Measurements from ENCODE around the gene GPR183.

The GPR183 gene

DNA sequence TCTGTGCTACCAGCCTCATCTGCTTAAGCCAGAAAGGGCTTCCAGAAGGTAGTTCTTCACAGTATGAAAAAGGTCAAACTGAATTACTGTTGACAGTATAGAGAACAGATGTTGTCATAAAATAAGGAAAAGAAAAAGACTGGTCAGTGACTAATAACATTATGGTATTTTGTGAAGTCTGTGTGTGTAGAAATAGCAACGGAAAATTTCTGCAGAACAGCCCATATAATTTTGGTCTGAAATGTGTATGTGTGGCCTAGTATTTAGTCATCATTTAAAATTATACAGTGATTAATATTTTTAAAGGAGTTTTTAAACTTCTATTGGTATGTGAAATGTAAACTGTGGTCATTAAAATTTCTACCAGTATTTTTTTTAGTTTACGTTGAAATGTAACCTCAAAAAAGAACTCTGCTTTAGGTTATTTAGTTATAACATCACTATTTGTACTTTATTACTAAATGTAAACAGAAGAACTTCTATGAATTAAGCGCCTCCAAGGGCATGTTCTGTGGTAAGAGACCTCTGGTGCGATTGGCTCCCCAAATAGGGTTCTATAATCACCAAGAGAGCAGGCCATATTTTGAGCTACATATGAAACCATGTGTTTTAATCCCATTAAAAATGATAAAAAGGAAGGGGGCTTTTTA, 3.3 kb upstream of the GPR183 start:
- ATAC-seq (peak; percentile 13), DNase-seq (no peak)
- Mint-ChIP-seq H3K27me3 (no peaks in the 10 kb centered on the region), H3K27ac (peak overlapping the region in 1 of 2 donors; percentile 82), H3K4me1 (peaks cover 94% of the 10 kb centered on the region), H3K9me3 (no peaks in the 10 kb centered on the region), H3K4me3 (peak overlapping the region in 1 of 2 donors; percentile 27)

DNA sequence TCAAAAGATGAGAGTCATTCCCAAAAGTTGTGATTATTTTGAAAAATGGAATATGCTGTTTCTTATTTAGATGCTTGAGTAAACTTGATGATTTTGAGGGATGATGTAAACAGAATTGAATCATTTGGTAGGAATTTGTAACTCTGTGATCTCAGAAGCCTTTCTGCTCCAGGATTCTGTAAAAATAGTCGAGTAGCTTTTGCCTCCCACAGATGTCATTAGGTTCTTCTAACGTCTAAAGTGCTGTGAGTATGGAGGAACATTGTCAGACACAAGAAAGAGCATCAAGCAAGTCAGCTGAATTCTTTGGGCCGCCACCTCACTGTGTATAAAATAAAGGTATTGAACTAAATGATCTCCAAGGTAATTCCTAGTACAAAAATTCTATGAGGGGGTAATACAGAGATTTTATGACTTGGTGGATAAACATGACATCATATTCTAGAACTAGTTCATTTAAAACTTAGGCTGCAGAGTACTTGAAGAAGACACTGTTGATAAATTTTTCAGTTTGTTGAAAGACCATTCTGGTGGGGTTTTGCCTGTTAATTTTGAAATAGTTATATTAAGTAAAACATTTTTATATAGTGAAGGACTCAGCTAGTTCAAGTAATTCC, 1.4 kb upstream of the GPR183 start:
- H3K27ac Mint-ChIP-seq = peak overlapping the region; percentile 72 to 91
- H3K4me1 Mint-ChIP-seq = peaks cover 96% of the 10 kb centered on the region
- H3K9me3 Mint-ChIP-seq = no peaks in the 10 kb centered on the region
- ATAC-seq (no peak), DNase-seq (no peak)
- no peaks in the 10 kb centered on the region for H3K27me3 Mint-ChIP-seq
- peak overlapping the region in 1 of 2 donors; percentile 83 for H3K4me3 Mint-ChIP-seq

DNA sequence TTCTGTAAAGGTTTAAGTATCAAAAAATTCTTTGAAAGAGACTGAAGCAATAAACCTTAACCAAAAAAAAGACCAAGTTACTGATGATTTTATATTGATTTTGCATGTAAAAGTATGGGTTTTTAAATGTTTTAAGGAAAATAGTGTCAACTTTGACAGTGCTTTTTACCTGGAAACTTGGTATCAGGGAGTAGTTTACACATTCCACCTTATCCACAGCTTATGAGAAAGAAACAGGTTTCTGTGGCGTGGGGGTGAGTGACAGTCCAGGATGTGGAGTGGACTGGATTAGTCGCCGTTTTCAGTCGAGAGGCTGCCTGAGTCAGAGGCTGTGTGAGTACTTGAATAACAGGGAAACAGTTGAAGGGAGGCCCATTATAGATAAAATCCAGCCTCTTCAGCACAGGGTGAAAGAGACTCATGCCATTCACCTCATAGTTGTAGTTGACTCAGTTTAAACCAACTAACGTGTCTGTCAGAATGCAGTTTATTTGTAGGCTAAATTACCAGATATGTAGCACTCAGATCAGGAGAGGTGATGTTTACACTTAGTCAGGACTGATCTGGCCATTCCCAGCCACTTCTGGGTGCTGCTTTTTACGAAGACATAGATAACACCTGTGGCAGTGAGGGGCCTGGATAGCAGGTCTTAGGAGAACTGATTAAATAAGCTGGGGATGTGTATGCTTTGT, 595 bp upstream of the GPR183 start:
- ATAC-seq (peak; percentile 93), DNase-seq (peak; percentile 36 to 79)
- H3K4me3 Mint-ChIP-seq = peak overlapping the region; percentile 68 to 83
- H3K4me1 Mint-ChIP-seq = peaks cover 96% of the 10 kb centered on the region
- no peaks in the 10 kb centered on the region for H3K27me3 Mint-ChIP-seq
- H3K27ac Mint-ChIP-seq = peak overlapping the region; percentile 91 to 94
- no peaks in the 10 kb centered on the region for H3K9me3 Mint-ChIP-seq

DNA sequence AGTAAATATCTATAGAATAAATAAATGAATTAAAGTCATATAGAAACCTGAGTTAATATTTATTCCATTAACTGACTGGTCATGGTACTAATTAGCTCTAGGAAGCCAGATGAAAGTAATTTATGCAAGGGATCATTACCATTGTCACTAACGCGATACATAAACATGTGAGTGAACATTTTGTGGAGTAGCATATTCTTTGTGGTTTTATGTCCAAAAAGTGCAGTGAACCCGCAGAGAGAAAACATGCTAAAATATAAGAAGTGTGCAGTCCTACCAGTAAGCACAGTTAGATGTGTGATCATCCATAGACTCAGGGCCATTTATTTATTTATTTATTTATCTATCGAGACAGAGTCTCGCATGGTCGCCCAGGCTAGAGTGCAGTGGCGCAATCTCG, 1.6 kb downstream of the GPR183 start:
- Mint-ChIP-seq H3K27ac (peak overlapping the region in 1 of 2 donors; percentile 83), H3K4me3 (peak overlapping the region in 1 of 2 donors; percentile 83), H3K27me3 (no peaks in the 10 kb centered on the region), H3K4me1 (peaks cover 82% of the 10 kb centered on the region), H3K9me3 (no peaks in the 10 kb centered on the region)
- ATAC-seq (no peak), DNase-seq (no peak)

DNA sequence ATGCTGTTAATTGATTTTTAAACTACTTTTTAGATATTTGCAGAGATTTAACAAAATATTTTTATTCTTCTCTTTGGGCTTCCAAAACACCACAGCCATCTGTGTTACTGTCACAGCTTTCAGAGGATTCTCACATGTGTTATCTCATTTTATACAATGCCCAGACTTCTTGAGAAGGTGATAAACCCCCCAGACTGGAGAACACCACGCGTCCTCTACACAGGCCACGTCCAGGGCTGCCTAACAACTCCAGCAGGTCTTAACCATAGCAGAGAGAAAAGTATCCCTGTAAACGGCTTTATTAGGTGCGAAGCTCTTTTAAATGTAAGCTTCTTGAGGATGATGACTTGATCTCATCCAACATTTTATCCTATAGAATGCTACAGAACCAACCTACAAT, 2.0 kb downstream of the GPR183 start:
- Mint-ChIP-seq H3K4me1 (peaks cover 82% of the 10 kb centered on the region), H3K27me3 (no peaks in the 10 kb centered on the region), H3K4me3 (peak overlapping the region in 1 of 2 donors; percentile 83), H3K9me3 (no peaks in the 10 kb centered on the region), H3K27ac (peak overlapping the region in 1 of 2 donors; percentile 40)
- DNase-seq = no peak
- no peak for ATAC-seq

DNA sequence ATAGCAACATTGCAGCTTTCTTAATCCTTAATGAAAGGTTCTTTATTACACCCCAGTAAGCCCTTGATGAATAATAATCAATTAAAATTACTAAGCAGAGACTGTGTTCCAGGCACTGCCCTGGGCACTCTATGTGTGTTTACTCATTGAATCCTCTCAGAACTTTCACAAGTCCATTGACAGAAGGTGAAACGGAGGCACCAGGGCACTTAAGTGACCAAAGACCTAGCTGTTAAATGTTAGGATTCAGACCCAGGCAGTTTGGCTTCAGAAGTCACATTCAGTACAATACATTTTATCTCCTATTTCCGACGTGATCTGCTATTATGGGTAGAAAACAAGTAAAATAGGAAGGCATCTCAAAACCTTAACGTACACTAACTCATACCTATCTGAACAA, 2.7 kb downstream of the GPR183 start:
- Mint-ChIP-seq H3K4me3 (peak overlapping the region; percentile 57 to 77), H3K27me3 (no peaks in the 10 kb centered on the region), H3K27ac (peak overlapping the region; percentile 23 to 48), H3K9me3 (no peaks in the 10 kb centered on the region), H3K4me1 (peaks cover 82% of the 10 kb centered on the region)
- DNase-seq (no peak), ATAC-seq (no peak)

DNA sequence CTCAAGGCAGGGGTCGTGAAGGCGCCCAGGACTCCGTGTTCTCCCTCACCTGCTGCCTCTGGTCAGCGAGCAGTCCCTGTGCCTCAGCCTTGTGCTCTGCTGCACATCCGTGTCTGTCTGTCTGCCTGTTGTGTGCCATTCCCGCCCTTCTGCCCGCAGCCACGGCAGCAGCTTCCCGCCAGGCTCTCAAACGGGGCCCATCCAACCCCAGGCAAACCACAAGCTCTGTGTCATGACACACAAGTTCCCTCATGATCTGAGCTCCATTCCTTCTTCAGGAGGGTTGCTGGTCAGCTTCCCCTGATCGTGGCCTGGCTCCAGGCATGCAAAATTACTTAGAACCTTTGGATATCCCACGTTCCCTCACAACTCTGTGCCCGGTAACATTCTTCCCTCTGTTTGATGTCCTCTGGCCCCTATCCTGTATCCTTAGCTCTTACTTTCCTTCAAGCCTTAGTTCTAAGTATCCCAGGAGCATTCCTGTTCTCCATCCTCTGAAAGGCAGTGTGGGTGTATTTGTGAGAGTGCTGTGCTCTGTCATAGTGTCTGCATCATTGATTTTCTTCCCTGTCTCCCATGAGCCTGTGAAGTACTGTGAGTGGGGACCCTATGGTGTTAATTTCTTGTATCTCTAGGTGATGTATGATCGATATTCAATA, 3.2 kb downstream of the GPR183 start:
- H3K27ac Mint-ChIP-seq = peak overlapping the region; percentile 28 to 48
- no peaks in the 10 kb centered on the region for H3K9me3 Mint-ChIP-seq
- H3K4me3 Mint-ChIP-seq = peak overlapping the region; percentile 55 to 77
- peaks cover 82% of the 10 kb centered on the region for H3K4me1 Mint-ChIP-seq
- H3K27me3 Mint-ChIP-seq = no peaks in the 10 kb centered on the region
- no peak for DNase-seq
- ATAC-seq = no peak

DNA sequence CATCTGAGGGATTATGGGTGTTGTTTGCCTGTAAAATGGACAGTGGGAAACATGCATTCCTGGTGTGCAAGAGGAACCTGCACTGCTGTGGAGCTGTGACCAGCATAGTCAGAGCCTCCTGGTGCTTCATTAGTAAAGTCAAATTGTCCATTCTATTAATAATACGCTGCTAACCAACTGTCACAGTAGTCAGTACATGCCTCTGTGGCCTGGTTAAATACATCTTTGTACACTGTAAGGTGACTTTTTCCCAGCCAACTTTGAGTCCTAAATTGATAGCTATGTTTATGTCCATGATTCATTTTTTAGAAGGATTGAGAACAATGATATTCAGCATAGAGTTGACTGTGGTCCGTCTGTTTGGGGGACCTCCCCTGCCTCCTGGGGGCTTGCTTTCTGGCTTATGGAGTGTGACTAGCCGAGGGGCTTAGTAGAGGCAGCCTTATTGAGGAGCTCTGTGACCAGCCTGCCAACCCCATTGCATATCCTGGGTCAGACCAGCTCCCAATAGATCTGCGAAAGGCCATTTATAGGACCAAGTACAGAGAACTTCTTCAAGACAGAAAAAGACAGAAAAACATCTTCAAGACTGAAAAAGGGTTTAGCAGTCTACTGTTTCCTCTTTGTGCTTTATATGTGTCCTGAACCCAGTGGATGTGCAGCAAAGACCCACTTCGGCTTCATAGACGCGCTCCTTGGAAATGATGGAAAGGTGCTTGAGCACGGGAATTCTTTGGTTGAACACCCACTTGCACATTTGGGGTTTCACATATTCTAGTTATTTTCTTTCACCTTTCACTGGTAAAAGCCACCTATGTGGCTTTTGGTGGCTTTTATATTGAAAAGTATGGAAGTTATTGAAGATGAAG, 4.3 kb downstream of the GPR183 start:
- H3K9me3 Mint-ChIP-seq = no peaks in the 10 kb centered on the region

DNA sequence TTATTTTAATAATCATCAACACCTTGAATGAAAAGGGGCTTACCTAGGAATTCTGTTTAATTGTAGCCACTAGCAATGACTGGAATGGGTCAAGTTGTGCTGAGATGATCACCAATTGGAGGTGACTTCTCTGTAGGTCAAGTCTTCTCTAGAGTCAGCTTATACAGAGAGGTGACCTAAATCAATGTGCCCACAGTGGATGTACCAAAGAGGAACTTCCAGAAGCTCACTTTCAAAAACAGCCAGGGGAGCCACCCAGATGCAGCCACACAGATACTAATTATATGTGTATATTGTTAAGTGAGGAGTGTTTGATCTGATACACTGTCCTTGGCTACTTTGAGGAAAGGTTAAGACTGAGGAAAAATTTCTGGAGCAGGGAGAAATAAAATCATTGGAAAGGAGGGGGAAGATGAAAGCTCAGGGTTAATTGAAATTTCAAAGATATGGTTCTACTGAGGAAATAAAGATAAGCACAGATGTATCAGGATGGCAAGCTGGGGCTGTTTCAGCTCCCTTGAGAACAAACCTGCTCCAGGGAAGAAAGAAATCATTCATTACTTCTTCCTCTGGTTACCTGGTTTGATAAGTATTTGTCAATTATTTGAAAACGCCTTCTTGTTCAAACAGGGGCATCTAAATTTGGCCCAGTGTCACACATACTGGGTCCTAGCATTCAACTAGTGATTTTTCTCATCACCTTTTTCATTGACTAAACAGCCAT, 5.1 kb downstream of the GPR183 start:
- DNase-seq = no peak
- H3K4me1 Mint-ChIP-seq = peaks cover 80% of the 10 kb centered on the region
- H3K27me3 Mint-ChIP-seq = no peaks in the 10 kb centered on the region
- H3K9me3 Mint-ChIP-seq = no peaks in the 10 kb centered on the region
- ATAC-seq = no peak
- peak overlapping the region in 1 of 2 donors; percentile 28 for H3K4me3 Mint-ChIP-seq
- peak overlapping the region in 1 of 2 donors; percentile 79 for H3K27ac Mint-ChIP-seq

More for the DNA sequence above, 4.3 kb downstream of the GPR183 start:
- Mint-ChIP-seq H3K4me1 (peaks cover 80% of the 10 kb centered on the region), H3K27me3 (no peaks in the 10 kb centered on the region), H3K4me3 (peak overlapping the region in 1 of 2 donors; percentile 77), H3K27ac (no peak overlapping the region)
- ATAC-seq (no peak), DNase-seq (no peak)

DNA sequence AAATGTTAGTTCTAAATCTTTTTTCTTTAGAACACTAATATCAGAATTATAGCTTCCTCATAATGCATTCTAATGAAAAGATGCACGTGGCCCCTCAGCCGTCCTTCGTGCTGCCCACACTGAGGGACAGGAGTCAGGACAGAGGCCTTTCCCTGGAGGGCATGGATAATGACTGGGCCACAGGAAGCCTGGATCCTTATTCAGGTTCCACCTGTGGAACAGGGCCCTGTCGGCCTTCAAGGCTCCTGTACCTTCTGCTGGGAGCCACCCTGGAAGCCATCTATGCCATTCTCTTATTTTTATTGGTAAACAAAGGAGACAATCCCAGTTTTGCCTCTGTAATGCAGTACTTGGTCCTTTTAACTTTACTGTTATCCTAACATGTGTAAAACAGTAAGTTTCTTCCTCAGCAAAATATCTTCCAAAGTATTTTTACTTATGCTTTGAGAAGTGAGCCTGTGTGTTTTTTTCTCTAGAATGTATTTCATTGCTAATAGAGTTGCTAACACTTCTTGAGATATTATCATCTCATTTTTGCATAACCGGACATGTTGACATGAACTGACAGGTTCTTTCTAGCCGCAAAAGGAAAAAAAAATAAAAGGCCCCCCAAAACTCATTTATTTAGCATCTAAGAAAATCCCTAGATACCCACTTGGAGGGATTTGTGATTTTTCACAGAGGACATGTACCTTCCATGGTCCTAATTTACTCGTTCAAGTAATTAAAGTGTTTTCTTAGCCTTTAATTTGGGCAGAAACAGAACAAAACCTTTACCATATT, 6.0 kb downstream of the GPR183 start:
- ATAC-seq = no peak
- Mint-ChIP-seq H3K27me3 (no peaks in the 10 kb centered on the region), H3K9me3 (no peaks in the 10 kb centered on the region), H3K4me3 (no peak overlapping the region), H3K4me1 (peaks cover 80% of the 10 kb centered on the region), H3K27ac (no peak overlapping the region)
- DNase-seq = no peak

DNA sequence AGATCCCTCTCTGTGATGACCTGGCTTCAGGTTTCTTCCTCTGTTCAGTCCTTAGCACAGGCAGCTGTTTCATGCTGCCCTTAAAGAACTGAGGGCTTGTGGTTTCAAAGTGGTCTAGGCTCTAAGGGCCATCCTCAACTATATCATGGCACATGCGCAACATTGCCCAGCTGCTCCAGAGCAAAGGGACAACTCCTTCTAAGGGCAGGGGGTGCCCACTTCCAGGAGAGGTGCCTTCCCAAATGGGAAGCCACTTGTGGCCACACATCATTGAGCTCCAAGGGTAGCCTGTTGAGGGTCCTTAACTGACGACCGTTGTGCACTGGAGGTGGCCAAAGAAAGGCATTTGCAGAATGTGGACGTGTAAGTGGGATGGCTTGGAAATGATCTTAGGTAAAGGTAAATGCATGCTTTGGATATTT, 7.3 kb downstream of the GPR183 start:
- Mint-ChIP-seq H3K9me3 (no peaks in the 10 kb centered on the region), H3K4me1 (peaks cover 83% of the 10 kb centered on the region), H3K27me3 (no peaks in the 10 kb centered on the region), H3K4me3 (no peak overlapping the region), H3K27ac (no peak overlapping the region)
- ATAC-seq (no peak), DNase-seq (no peak)

DNA sequence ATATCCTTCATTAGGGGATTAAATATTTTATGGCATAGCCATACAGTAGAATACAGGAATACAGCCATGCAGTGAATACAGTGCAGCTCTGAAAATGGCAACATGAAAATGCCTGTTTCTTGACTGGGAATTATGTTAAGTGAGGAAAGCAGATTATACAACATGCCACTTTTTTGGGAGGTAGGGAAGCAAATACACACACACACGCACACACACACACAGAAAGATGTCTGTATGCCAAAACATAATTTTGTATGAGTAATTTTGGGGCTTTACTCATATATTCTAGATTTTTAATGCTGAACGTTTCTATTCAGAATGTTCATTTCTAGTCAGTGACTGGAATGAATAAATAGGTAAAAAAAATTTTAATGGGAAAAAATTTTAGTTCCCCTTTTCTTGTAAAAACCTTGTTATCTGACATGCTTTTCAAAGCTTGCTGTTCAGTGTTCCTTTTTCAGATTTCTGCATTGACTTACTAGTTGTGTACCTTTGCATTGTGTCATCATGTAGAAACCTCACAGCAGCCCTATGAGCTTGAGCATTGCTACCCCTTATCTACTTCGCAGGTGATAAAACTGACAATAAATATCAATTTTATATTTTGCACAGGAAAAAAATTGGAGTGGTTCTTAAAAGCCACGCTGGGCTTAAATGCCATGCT, 7.8 kb downstream of the GPR183 start:
- H3K4me3 Mint-ChIP-seq = peak overlapping the region in 1 of 2 donors; percentile 33
- DNase-seq (no peak), ATAC-seq (no peak)
- H3K4me1 Mint-ChIP-seq = peaks cover 79% of the 10 kb centered on the region
- peak overlapping the region in 1 of 2 donors; percentile 48 for H3K27ac Mint-ChIP-seq
- H3K9me3 Mint-ChIP-seq = no peaks in the 10 kb centered on the region
- no peaks in the 10 kb centered on the region for H3K27me3 Mint-ChIP-seq

DNA sequence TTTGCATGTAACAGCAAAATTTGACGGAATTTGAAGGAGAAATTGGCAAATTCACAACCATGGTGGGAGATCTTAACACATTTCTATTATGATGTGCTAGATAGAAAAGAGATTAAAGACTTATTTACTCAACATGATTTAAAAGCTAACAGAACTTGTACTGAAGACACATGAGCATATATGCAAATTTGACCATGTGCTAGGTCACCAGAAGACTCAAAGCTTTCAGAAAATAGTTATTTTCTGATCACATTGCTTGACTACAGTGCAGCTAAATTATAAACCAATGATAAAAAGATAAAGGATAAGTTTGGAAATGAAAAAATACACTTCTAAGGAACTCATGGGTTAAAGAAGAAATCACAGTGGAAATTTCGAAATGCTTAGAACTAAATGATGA, 9.1 kb downstream of the GPR183 start:
- peaks cover 76% of the 10 kb centered on the region for H3K4me1 Mint-ChIP-seq
- no peaks in the 10 kb centered on the region for H3K27me3 Mint-ChIP-seq
- no peaks in the 10 kb centered on the region for H3K9me3 Mint-ChIP-seq
- DNase-seq = no peak
- H3K4me3 Mint-ChIP-seq = peak overlapping the region in 1 of 2 donors; percentile 70
- ATAC-seq = no peak
- no peak overlapping the region for H3K27ac Mint-ChIP-seq
